GM21360 (cell line): ENCODE data around the gene TIMM44.

ENCODE experiments used
- ATAC-seq: cut with Tn5 transposase; IDR thresholded peaks from one replicate; pipeline ENCODE4 v1.9.1; 2021; ENCODE audit warnings: mild to moderate bottlenecking, moderate library complexity; ENCODE audit not compliant: unreplicated experiment

Gene TIMM44

GRCh38 chr19:7877249-7877836 is 66.1 kb downstream of the TIMM44 start:
- no peak for ATAC-seq
